Muscle of leg (tissue), 11 donors: ENCODE results near the gene MGAT5. TPM values are rescaled to one million over a fixed set of nuclear protein-coding genes. Genes with fewer than 3 reads are reported as not detected.

Experiments
- DNase-seq: peaks from one replicate; pipeline ENCODE4 v3.0.0; 2013
- H3K27ac ChIP-seq: one replicate; pipeline ENCODE4 v1.5.1; 2013; ENCODE audit warnings: mild to moderate bottlenecking, low read length, control low read depth
- H3K27me3 ChIP-seq: one replicate; pipeline ENCODE4 v1.6.1; 2013; ENCODE audit warnings: low read length; ENCODE audit not compliant: control insufficient read depth, insufficient read depth
- H3K36me3 ChIP-seq: one replicate; pipeline ENCODE4 v1.6.1; 2013; ENCODE audit warnings: low read length; ENCODE audit not compliant: control insufficient read depth, insufficient read depth
- H3K4me1 ChIP-seq: one replicate; pipeline ENCODE4 v1.6.1; 2013; ENCODE audit warnings: low read length; ENCODE audit not compliant: control insufficient read depth, insufficient read depth
- H3K4me3 ChIP-seq: one replicate; pipeline ENCODE4 v1.5.1; 2013; ENCODE audit warnings: low read length, control low read depth
- H3K9me3 ChIP-seq: replicated peaks from 2 replicates; pipeline ENCODE4 v1.6.1; 2013; ENCODE audit warnings: low read depth, low read length; ENCODE audit not compliant: control insufficient read depth
- WGBS: methylation state at CpG from one replicate; pipeline ENCODE4 v1.1.5; 2013; ENCODE audit warnings: missing lambda C conversion rate; ENCODE audit not compliant: insufficient coverage; 5-methylcytosine and 5-hydroxymethylcytosine counted together
- polyA plus RNA-seq, 8 donors: library from polyadenylated mRNA; unstranded; fragments of 120-200 nt; gene quantifications; one replicate each; pipeline versions ENCODE4 v1.2.1 to v1.2.3, GENCODE V29; 2013; ENCODE audit warnings: inconsistent platforms in 1 of 8, low replicate concordance in 1 of 8; ENCODE audit not compliant: insufficient read length in 8 of 8, insufficient read depth in 1 of 8
- total RNA-seq: library from RNA; stranded (reverse); fragments of 120-200 nt; gene quantifications from one replicate; pipeline ENCODE4 v1.2.4, GENCODE V29; 2013

MGAT5 gene
- total and polyA plus RNA-seq, 9 donors, result 14.5 to 29.7 (median 23.8) TPM

GRCh38 chr2:134447669-134448068, 193.8 kb downstream of the MGAT5 start:
- WGBS, result 69% methylated on average over 3 of the region's 4 CpGs

GRCh38 chr2:134448650-134449049, 194.8 kb downstream of the MGAT5 start:
- Histone ChIP-seq H3K27me3 (no peaks in the 10 kb centered on the region), H3K4me1 (peaks cover 43% of the 10 kb centered on the region)
- WGBS, result 84% methylated on average over 5 of the region's 6 CpGs

More at GRCh38 chr2:134447669-134448068, 193.8 kb downstream of the MGAT5 start:
- Histone ChIP-seq H3K36me3 (peaks cover 24% of the 10 kb centered on the region), H3K27me3 (no peaks in the 10 kb centered on the region), H3K9me3 (no peaks in the 10 kb centered on the region), H3K4me3 (no peak overlapping the region), H3K4me1 (peaks cover 40% of the 10 kb centered on the region), H3K27ac (no peak overlapping the region)
- no peak for DNase-seq

GRCh38 chr2:134449157-134449556, 195.3 kb downstream of the MGAT5 start:
- H3K27ac ChIP-seq, result no peak overlapping the region
- no peak overlapping the region for H3K4me3 ChIP-seq
- DNase-seq, result no peak
- H3K27me3 ChIP-seq, result no peaks in the 10 kb centered on the region
- peaks cover 45% of the 10 kb centered on the region for H3K4me1 ChIP-seq
- 84% methylated on average over 3 of the region's 7 CpGs for WGBS
- no peaks in the 10 kb centered on the region for H3K9me3 ChIP-seq
- peaks cover 21% of the 10 kb centered on the region for H3K36me3 ChIP-seq

More at GRCh38 chr2:134448650-134449049, 194.8 kb downstream of the MGAT5 start:
- H3K4me3 ChIP-seq, result no peak overlapping the region
- no peaks in the 10 kb centered on the region for H3K9me3 ChIP-seq
- no peak for DNase-seq
- no peak overlapping the region for H3K27ac ChIP-seq
- peaks cover 21% of the 10 kb centered on the region for H3K36me3 ChIP-seq

GRCh38 chr2:134449751-134450513, 196.1 kb downstream of the MGAT5 start:
- WGBS, result 98% methylated on average over 8 of the region's 15 CpGs
- no peaks in the 10 kb centered on the region for H3K27me3 ChIP-seq
- peaks cover 21% of the 10 kb centered on the region for H3K36me3 ChIP-seq
- no peak overlapping the region for H3K27ac ChIP-seq
- no peak for DNase-seq
- no peaks in the 10 kb centered on the region for H3K9me3 ChIP-seq
- H3K4me3 ChIP-seq, result no peak overlapping the region
- H3K4me1 ChIP-seq, result peaks cover 52% of the 10 kb centered on the region

GRCh38 chr2:134451347-134451630, 197.4 kb downstream of the MGAT5 start:
- no CpG with 5 or more reads among the region's 2 CpGs for WGBS
- no peak for DNase-seq
- H3K9me3 ChIP-seq, result no peaks in the 10 kb centered on the region
- peaks cover 41% of the 10 kb centered on the region for H3K4me1 ChIP-seq
- no peak overlapping the region for H3K27ac ChIP-seq
- H3K27me3 ChIP-seq, result no peaks in the 10 kb centered on the region
- H3K36me3 ChIP-seq, result peaks cover 25% of the 10 kb centered on the region
- H3K4me3 ChIP-seq, result no peak overlapping the region

- DNase-seq, result no peak
- H3K4me3 ChIP-seq, result no peak overlapping the region
- no peaks in the 10 kb centered on the region for H3K27me3 ChIP-seq
- WGBS, result 78% methylated on average over 5 of the region's 9 CpGs
- peaks cover 32% of the 10 kb centered on the region for H3K4me1 ChIP-seq
- H3K27ac ChIP-seq, result no peak overlapping the region
- peaks cover 25% of the 10 kb centered on the region for H3K36me3 ChIP-seq
- no peaks in the 10 kb centered on the region for H3K9me3 ChIP-seq
Measured at GRCh38 chr2:134452042-134452733, 198.3 kb downstream of the MGAT5 start.

- Histone ChIP-seq H3K4me1 (peaks cover 19% of the 10 kb centered on the region), H3K36me3 (peaks cover 19% of the 10 kb centered on the region), H3K27ac (no peak overlapping the region), H3K4me3 (no peak overlapping the region), H3K9me3 (no peaks in the 10 kb centered on the region), H3K27me3 (no peaks in the 10 kb centered on the region)
- WGBS, result no CpG with 5 or more reads among the region's 4 CpGs
- DNase-seq, result no peak
Measured at GRCh38 chr2:134453476-134453875, 199.6 kb downstream of the MGAT5 start.

- Histone ChIP-seq H3K27me3 (no peaks in the 10 kb centered on the region), H3K4me1 (peaks cover 19% of the 10 kb centered on the region), H3K27ac (no peak overlapping the region), H3K36me3 (peaks cover 14% of the 10 kb centered on the region), H3K4me3 (no peak overlapping the region), H3K9me3 (no peaks in the 10 kb centered on the region)
- DNase-seq, result no peak
- 78% methylated on average over 4 of the region's 10 CpGs for WGBS
Measured at GRCh38 chr2:134453973-134454372, 200.1 kb downstream of the MGAT5 start.

GRCh38 chr2:134454426-134454825, 200.6 kb downstream of the MGAT5 start:
- 100% methylated on average over 1 of the region's 8 CpGs for WGBS
- no peak for DNase-seq
- peaks cover 19% of the 10 kb centered on the region for H3K4me1 ChIP-seq
- H3K27ac ChIP-seq, result no peak overlapping the region
- no peak overlapping the region for H3K4me3 ChIP-seq
- H3K9me3 ChIP-seq, result no peaks in the 10 kb centered on the region
- no peaks in the 10 kb centered on the region for H3K27me3 ChIP-seq
- peaks cover 11% of the 10 kb centered on the region for H3K36me3 ChIP-seq

GRCh38 chr2:134454931-134455330, 201.1 kb downstream of the MGAT5 start:
- H3K27ac ChIP-seq, result no peak overlapping the region
- H3K36me3 ChIP-seq, result peaks cover 7% of the 10 kb centered on the region
- 54% methylated on average over 5 of the region's 6 CpGs for WGBS
- peak; percentile 38 for DNase-seq
- H3K27me3 ChIP-seq, result no peaks in the 10 kb centered on the region
- peaks cover 19% of the 10 kb centered on the region for H3K4me1 ChIP-seq
- H3K9me3 ChIP-seq, result no peaks in the 10 kb centered on the region
- H3K4me3 ChIP-seq, result no peak overlapping the region
